ENCODE measurements around the gene OR6A2. TPM values are rescaled to one million over a fixed set of nuclear protein-coding genes. Genes with fewer than 3 reads are reported as not detected.

OR6A2 gene
- under 1 TPM in 2 of 4 donors, not detected in 2; 0.08 to 0.13 TPM for total RNA-seq

DNA sequence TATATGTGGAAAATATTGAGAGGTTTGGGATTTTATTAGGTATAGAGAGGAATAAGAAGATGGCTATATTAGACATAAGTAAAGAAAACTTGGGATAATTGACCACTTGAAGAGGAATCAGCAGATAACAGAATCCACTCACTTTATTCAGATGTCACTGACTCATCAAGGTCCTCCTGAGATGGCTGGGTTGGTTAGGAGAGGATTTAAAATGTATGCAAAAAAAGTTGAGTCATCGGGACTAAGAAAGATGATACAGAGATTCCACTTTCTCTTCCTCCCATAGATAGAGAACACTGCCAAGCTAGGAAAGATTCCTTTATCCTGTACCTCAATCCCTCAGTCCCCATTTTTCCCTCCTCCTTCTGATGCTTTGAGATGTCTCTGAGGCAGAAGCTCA lies at the start of gene OR6A2:
Gene OR6A2, minus strand, starts transcription at position 288 of the 400 bp plus-strand sequence. CDS start 3,981 bp downstream, outside the sequence.
- no peak within 1 kb of the TSS for H3K27ac ChIP-seq
- 64 to 91% methylated on average over 1 of the region's 1 CpG for WGBS, 2 donors (ENCODE audit: low coverage in 1 of 2)
- no peak for ATAC-seq
- H3K9me3 ChIP-seq: peaks cover 0 to 15% (median 0%) of the 10 kb centered on the region in 3 donors
- no peak within 1 kb of the TSS for H3K4me3 ChIP-seq
- no peaks in the 10 kb centered on the region for H3K4me1 ChIP-seq
- no peaks in the 10 kb centered on the region for H3K36me3 ChIP-seq
- no peaks in the 10 kb centered on the region for H3K27me3 ChIP-seq
- TF ChIP-seq POLR2AphosphoS5 (IDR thresholded peaks at IDR 0.05) (no peak), POLR2A (IDR thresholded peaks at IDR 0.05) (no peak), EP300 (IDR thresholded peaks at IDR 0.05) (no peak)
- TF ChIP-seq, protein P1, sequence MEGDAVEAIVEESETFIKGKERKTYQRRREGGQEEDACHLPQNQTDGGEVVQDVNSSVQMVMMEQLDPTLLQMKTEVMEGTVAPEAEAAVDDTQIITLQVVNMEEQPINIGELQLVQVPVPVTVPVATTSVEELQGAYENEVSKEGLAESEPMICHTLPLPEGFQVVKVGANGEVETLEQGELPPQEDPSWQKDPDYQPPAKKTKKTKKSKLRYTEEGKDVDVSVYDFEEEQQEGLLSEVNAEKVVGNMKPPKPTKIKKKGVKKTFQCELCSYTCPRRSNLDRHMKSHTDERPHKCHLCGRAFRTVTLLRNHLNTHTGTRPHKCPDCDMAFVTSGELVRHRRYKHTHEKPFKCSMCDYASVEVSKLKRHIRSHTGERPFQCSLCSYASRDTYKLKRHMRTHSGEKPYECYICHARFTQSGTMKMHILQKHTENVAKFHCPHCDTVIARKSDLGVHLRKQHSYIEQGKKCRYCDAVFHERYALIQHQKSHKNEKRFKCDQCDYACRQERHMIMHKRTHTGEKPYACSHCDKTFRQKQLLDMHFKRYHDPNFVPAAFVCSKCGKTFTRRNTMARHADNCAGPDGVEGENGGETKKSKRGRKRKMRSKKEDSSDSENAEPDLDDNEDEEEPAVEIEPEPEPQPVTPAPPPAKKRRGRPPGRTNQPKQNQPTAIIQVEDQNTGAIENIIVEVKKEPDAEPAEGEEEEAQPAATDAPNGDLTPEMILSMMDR (IDR thresholded peaks at IDR 0.05): no peak

DNA sequence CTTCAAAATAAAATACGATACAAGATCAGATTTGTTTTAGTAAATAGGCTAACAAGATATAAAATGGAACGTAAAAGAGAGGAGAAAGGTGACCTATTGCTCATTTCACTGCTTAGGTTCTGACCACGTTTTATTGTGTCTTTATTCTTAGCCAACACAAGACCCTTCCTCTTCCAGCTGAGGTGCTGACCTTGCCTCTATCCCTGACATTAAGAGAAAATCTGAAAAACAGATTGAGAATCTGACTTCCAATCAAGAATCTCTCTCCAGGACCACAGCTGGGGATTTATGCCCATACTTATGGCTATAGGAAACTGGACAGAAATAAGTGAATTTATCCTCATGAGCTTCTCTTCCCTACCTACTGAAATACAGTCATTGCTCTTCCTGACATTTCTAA lies 45.9 kb upstream of the OR6A2 start, which contains the start of gene OR10A5:
Gene OR10A5, plus strand, starts transcription at position 301 of the 400 bp plus-strand sequence. Its CDS starts 0 bp downstream, at position 301.
- H3K27ac ChIP-seq: no peak within 1 kb of the TSS
- H3K4me3 ChIP-seq: no peak within 1 kb of the TSS
- no peaks in the 10 kb centered on the region for H3K36me3 ChIP-seq
- TF ChIP-seq, protein P1 (IDR thresholded peaks at IDR 0.05): no peak
- TF ChIP-seq POLR2AphosphoS5 (IDR thresholded peaks at IDR 0.05): no peak
- no peak for TF ChIP-seq EP300 (IDR thresholded peaks at IDR 0.05)
- TF ChIP-seq POLR2A (IDR thresholded peaks at IDR 0.05): no peak
- no peaks in the 10 kb centered on the region for H3K4me1 ChIP-seq
- no peak for ATAC-seq
- H3K9me3 ChIP-seq: peaks cover 0 to 9% (median 0%) of the 10 kb centered on the region in 3 donors
- H3K27me3 ChIP-seq: no peaks in the 10 kb centered on the region
- whole genome bisulfite sequencing, 2 donors (ENCODE audit: low coverage in 1 of 2): 55 to 66% methylated on average over 3 of the region's 3 CpGs

DNA sequence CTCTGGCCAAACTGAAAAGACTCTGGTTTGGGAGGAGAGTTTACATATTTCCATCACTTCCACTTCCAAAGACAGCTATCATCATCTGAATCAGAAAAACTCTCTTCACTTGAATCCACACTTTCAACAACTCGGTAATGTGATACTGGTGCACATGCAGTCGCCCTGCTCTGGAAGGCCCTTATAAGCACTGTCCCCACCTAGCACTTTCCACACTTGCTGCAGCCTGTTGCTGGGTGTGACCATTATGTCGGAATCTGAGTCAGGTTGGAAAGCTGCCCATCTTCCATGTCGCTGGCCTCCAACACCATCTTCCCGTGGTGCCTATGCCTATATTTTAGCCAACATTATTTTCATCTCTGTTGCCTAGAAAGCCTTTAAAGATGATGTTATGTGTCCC lies 44.9 kb upstream of the OR6A2 start:
- ATAC-seq: no peak
- Histone ChIP-seq H3K36me3 (no peaks in the 10 kb centered on the region), H3K27ac (no peak overlapping the region), H3K4me3 (no peak overlapping the region), H3K27me3 (no peaks in the 10 kb centered on the region), H3K4me1 (no peaks in the 10 kb centered on the region), H3K9me3 (peaks cover 0 to 9% (median 0%) of the 10 kb centered on the region in 3 donors)
- TF ChIP-seq, protein P1 (IDR thresholded peaks at IDR 0.05): no peak
- no peak for TF ChIP-seq POLR2AphosphoS5 (IDR thresholded peaks at IDR 0.05)
- no peak for TF ChIP-seq POLR2A (IDR thresholded peaks at IDR 0.05)
- no peak for TF ChIP-seq EP300 (IDR thresholded peaks at IDR 0.05)
- WGBS, 2 donors (ENCODE audit: low coverage in 1 of 2): 74 to 79% methylated on average over 4 to 5 of the region's 5 CpGs

DNA sequence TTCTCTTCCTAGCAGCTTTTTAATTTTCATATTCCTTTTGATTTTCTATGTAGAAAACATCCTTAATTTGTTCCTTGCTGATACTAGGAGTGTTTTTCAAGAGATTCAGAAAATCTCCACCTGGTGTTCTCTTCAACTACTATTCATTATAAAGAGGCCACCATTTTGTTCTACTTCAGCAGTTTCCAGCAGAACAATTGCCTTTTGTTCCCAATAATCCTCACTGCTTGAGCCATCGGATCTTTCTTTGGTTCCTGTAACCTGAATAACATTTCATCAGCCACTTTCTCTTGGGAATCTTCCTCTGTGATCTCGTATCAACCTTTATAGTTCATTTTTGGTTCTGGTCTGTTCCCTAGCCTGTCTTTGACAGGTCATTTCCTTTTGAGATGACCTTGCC lies 44.2 kb upstream of the OR6A2 start:
- peaks cover 0 to 9% (median 0%) of the 10 kb centered on the region in 3 donors for H3K9me3 ChIP-seq
- H3K4me3 ChIP-seq: no peak overlapping the region
- no peak overlapping the region for H3K27ac ChIP-seq
- H3K27me3 ChIP-seq: no peaks in the 10 kb centered on the region
- no peak for ATAC-seq
- TF ChIP-seq POLR2A (IDR thresholded peaks at IDR 0.05) (no peak), POLR2AphosphoS5 (IDR thresholded peaks at IDR 0.05) (no peak), EP300 (IDR thresholded peaks at IDR 0.05) (no peak)
- TF ChIP-seq, protein P1 (IDR thresholded peaks at IDR 0.05): no peak
- H3K4me1 ChIP-seq: no peaks in the 10 kb centered on the region
- H3K36me3 ChIP-seq: no peaks in the 10 kb centered on the region
- WGBS, 2 donors (ENCODE audit: low coverage in 1 of 2): 17 to 49% methylated on average over 1 to 2 of the region's 2 CpGs

DNA sequence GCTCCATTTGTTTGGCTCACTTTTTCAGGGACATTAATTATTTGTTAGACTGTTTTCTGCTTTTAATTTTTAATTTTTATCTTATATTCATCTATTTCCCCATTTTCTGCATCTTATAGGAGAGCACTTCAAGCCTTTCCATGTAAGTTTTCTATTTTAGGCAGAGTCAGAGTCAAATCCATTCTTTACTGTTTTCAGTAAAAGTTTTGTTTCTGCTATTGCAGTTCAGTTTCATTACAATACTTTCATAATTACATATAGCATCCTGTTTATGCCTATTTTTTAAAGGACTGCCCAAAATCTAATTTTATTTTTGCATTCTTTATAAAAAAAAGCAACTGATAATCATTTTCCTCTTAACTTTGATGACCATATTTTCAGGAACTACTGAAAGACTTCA lies 42.2 kb upstream of the OR6A2 start:
- ATAC-seq: no peak
- TF ChIP-seq POLR2A (IDR thresholded peaks at IDR 0.05): no peak
- TF ChIP-seq, protein P1 (IDR thresholded peaks at IDR 0.05): no peak
- no peak for TF ChIP-seq EP300 (IDR thresholded peaks at IDR 0.05)
- no peak for TF ChIP-seq POLR2AphosphoS5 (IDR thresholded peaks at IDR 0.05)
- no peaks in the 10 kb centered on the region for H3K27me3 ChIP-seq
- H3K4me1 ChIP-seq: no peaks in the 10 kb centered on the region
- H3K9me3 ChIP-seq: peaks cover 0 to 9% (median 0%) of the 10 kb centered on the region in 3 donors
- H3K4me3 ChIP-seq: no peak overlapping the region
- H3K27ac ChIP-seq: no peak overlapping the region
- H3K36me3 ChIP-seq: no peaks in the 10 kb centered on the region
